Measurements from ENCODE around the gene ZNF175.
A peak's percentile ranks its signal among the peaks of the same experiment; 100 is the strongest.

ZNF175 gene
- total RNA-seq, result 1.3 to 21.6 (median 12.1) reads per million in 9 experiments

DNA sequence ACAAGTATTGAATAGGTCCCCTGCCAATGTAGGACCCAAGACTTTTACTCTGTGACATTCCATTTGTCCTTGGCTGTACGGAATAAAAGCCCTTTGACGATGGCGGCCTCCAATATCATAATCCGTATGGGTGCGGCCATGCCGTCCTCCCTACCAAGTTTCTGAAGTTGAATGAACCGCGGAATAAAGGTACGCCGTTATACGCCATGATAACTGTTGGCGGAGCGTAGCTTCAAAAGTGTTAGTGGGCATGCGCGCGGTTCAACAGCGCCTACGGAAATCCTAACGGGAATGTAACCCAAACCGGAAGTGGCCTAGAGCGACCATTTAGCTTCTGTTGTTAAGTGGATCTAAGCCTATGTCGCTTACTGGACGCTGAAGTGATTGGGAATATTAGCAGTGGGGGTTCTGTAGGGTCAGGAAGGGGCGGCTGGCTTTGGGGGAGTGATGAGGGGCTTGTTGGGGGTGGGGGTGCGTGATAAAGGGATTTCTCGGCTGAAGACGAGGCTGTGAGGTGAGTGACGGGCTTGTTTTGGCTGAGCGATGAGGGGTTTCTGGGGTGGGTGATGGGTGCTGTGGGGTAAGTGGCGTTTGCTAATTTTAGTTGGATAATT is at the start of gene ZNF175:
Gene ZNF175, plus strand, starts transcription at position 322 of the 614 bp plus-strand sequence. CDS start 2,047 bp downstream, outside the sequence.
- DNase-seq (peak; percentile 69 to 72 (median 69)), ATAC-seq (replicated peaks) (peak; percentile 97)
- H3K4me1 Mint-ChIP-seq (ENCODE audit: low read depth in 2 of 2), result peaks cover 22 to 33% of the 10 kb centered on the region in 2 donors
- no peaks in the 10 kb centered on the region for H3K9me3 Mint-ChIP-seq
- H3K27me3 Mint-ChIP-seq, result peaks cover 0 to 16% of the 10 kb centered on the region in 2 donors
- peak within 1 kb of the TSS; percentile 99 for H3K4me3 Mint-ChIP-seq
- peaks cover 6% of the 10 kb centered on the region for H3K36me3 Mint-ChIP-seq (ENCODE audit: insufficient read depth)
- H3K27ac Mint-ChIP-seq, result peak within 1 kb of the TSS; percentile 93 to 94

DNA sequence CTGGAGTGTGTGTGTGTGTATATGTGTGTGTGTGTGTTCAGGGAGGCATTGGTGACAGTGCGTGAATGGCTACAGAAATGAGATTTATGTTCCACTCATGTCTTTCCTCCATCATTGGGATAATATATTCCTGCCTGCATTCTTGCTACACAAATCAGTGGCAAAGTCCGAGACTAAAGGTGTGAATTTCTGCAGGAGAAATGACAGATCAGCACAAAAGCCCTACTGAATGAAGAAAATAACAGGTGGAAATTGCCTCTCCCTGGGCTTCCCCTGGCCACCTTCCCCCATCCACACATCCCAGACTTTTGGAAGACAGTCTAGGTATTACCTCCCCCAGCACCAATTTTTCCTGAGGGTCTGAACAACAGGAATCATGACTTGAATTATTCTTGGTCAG is 49.7 kb upstream of the ZNF175 start:
- peaks cover 72 to 83% of the 10 kb centered on the region in 2 donors for H3K27me3 Mint-ChIP-seq
- no peaks in the 10 kb centered on the region for H3K9me3 Mint-ChIP-seq
- ATAC-seq (replicated peaks), result no peak
- H3K36me3 Mint-ChIP-seq (ENCODE audit: insufficient read depth), result peaks cover 3% of the 10 kb centered on the region
- no peaks in the 10 kb centered on the region for H3K4me1 Mint-ChIP-seq (ENCODE audit: low read depth in 2 of 2)
- DNase-seq, result no peak
- no peak overlapping the region for H3K27ac Mint-ChIP-seq
- H3K4me3 Mint-ChIP-seq, result no peak overlapping the region

DNA sequence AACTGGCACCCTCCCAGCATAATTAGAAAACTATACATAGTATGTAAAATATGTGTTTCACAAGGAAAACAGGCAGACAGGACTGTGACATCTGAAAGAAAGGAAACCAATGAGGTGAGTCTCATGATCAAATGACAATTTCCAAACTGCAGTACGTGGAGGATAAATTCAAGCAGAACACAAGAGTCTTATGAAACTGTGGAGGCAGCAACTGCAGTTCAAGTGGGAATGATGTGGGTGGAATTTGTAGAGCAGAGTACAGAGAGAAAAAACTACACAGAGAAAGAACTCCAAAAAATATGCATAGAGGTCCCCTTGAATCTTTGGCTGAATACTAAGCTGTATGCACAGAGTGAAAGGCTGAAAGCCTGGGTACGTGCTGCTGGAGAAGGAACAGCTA is 49.3 kb upstream of the ZNF175 start:
- DNase-seq (no peak), ATAC-seq (replicated peaks) (no peak)
- Mint-ChIP-seq H3K27ac (no peak overlapping the region), H3K9me3 (no peaks in the 10 kb centered on the region), H3K36me3 (ENCODE audit: insufficient read depth) (peaks cover 3% of the 10 kb centered on the region), H3K4me1 (ENCODE audit: low read depth in 2 of 2) (no peaks in the 10 kb centered on the region), H3K27me3 (peaks cover 72 to 83% of the 10 kb centered on the region in 2 donors), H3K4me3 (no peak overlapping the region)

DNA sequence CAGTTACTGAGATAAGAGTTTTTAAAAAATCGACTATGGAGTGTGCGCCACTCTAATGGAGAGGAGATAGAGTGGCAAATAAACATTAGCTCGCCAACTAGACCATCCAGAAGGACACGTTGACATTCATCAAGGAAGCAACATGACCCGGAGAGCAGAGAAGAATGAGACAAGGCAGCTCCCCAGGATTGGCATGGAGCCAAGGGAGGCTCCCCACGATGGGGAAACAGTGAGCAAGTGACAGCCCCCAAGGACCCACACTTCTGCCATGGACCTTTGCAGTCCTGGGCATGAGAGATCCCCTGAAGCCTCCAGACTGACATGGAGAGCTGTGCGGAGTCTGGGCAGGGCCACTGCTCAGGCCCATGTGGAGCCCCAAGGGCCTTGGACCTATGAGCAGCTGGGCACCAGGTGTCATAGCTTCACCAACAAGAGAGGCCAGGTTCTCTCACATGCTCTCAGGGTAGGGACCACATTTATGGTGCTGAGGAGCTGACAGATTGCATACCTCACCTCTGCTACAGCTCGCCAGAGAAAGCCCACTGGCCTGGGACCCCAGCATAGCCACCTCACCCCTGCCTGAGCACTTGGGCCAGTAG is 46.3 kb upstream of the ZNF175 start:
- no peak for ATAC-seq (replicated peaks)
- no peak for DNase-seq
- Mint-ChIP-seq H3K36me3 (ENCODE audit: insufficient read depth) (peaks cover 8% of the 10 kb centered on the region), H3K4me3 (no peak overlapping the region), H3K27me3 (peaks cover 77 to 81% of the 10 kb centered on the region in 2 donors), H3K27ac (no peak overlapping the region), H3K4me1 (ENCODE audit: low read depth in 2 of 2) (no peaks in the 10 kb centered on the region), H3K9me3 (no peaks in the 10 kb centered on the region)

DNA sequence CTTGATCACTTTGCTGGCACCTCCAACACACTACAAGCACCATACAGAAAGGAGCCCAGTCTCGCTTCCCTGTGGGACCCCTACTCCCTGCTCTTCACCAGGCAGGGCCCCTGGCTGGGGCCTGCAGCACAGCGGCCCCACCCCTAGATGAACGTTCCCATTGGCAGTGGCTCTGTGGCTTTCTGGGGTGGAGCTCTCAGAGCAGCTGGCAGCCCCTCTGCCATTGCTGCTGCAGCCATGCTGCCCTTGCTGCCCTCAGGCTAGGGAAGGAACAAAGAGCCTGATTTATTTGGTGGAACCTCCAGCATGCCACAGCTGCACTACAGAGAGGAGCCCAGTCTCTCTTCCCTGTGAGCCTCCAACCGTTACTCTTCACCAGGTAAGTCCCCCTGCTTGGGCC is 45.4 kb upstream of the ZNF175 start:
- Mint-ChIP-seq H3K9me3 (no peaks in the 10 kb centered on the region), H3K4me1 (ENCODE audit: low read depth in 2 of 2) (no peaks in the 10 kb centered on the region), H3K4me3 (no peak overlapping the region), H3K27ac (no peak overlapping the region), H3K27me3 (peaks cover 85% of the 10 kb centered on the region in 2 donors), H3K36me3 (ENCODE audit: insufficient read depth) (peaks cover 8% of the 10 kb centered on the region)
- ATAC-seq (replicated peaks), result no peak
- no peak for DNase-seq

DNA sequence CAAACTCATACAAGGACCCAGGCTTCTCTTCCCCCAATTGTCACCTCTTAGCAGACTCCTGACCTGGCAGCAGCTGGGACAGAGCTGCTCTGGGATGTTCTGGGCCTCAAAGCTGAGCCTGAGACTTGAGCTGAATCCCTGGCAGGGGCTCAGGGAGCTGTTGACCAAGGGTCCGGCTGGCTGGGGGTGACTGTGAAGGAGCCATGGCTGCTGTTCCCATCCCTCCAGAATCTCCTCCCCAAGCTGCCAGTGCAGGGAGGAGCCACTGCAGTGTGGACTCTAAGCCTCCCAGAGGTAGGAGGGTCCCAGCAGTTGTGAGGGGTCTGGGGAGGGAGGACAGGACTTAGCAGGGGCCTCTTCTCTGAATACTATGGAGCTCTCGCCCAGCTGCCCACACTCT is 41.8 kb upstream of the ZNF175 start:
- Mint-ChIP-seq H3K27me3 (peaks cover 68 to 85% of the 10 kb centered on the region in 2 donors), H3K9me3 (no peaks in the 10 kb centered on the region), H3K4me1 (ENCODE audit: low read depth in 2 of 2) (peaks cover 0 to 2% of the 10 kb centered on the region in 2 donors), H3K4me3 (no peak overlapping the region), H3K27ac (no peak overlapping the region), H3K36me3 (ENCODE audit: insufficient read depth) (peaks cover 5% of the 10 kb centered on the region)
- ATAC-seq (replicated peaks), result no peak
- no peak for DNase-seq

DNA sequence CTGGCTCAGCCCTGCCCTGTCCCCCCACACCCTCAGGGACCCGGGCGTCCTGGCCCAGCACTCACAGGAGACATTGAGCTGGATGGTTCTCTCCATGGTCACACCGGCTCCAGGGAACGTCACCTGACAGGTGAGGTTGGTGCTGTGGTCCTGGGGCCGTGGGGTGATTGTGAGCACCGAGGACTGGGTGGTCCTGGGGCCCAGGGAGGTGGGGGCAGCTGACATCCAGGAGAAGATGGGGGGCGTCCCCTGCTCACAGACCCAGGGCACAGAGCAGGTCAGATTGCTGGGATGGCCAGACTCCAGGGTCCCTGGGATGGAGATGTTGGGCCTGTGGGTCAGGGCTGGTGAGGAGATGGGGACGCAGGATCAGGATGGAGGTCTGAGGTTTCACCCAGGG is 40.5 kb upstream of the ZNF175 start:
- Mint-ChIP-seq H3K27me3 (peaks cover 70 to 83% of the 10 kb centered on the region in 2 donors), H3K4me3 (no peak overlapping the region), H3K27ac (no peak overlapping the region), H3K4me1 (ENCODE audit: low read depth in 2 of 2) (peaks cover 0 to 2% of the 10 kb centered on the region in 2 donors), H3K36me3 (ENCODE audit: insufficient read depth) (peaks cover 5% of the 10 kb centered on the region), H3K9me3 (no peaks in the 10 kb centered on the region)
- no peak for DNase-seq
- ATAC-seq (replicated peaks), result no peak

DNA sequence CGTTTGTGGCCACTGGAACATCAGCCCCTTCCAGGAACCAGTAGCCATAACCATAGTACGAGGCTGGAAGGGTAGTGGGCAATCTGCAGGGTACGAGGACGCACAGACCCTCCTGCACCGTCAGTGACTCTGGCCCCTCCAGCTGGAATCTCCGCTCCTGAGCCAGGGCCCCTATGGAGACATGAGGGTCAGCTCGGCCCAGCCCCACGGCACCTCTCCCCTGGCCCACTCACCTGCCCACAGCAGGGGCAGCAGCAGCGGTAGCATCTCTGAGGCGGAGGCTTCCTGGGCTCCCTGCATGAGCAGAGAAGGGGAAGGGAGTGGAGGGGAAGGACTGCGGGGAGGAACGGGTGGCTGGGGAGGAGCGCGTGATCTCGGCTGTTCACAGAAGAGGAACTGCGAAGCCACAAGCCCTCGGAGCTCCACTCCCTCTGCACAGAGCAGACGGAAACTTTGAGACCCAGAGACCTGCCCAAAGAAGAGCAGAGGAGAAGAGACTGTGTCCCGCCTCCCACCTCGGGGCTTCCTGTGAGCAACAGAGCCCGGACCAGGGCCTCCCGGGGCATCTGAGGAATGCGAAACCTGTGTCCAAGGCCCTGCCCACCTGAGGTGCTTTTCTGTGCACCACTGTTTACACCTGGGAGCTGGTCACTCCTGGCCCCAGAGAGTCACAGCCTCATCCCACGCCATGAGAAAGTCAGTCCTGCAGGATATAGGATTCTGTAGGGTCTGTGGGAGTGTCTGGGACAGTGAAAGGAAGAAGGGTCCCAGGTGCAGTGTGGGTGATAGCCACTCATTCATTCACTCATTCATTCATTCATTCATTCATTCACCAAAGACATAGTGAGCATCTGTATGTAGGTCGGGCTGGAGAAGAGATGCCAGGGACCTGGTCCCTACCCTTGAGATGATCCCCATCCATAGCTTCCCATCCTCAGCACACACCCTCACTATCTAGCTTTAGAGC is 39.5 kb upstream of the ZNF175 start, which contains the start of gene SIGLEC6:
Gene SIGLEC6, minus strand, starts transcription at position 322 of the 967 bp plus-strand sequence. Its CDS starts 22 bp downstream, at position 300.
- Mint-ChIP-seq H3K4me3 (no peak within 1 kb of the TSS), H3K4me1 (ENCODE audit: low read depth in 2 of 2) (peaks cover 0 to 2% of the 10 kb centered on the region in 2 donors), H3K27ac (no peak within 1 kb of the TSS), H3K9me3 (no peaks in the 10 kb centered on the region), H3K36me3 (ENCODE audit: insufficient read depth) (peaks cover 5% of the 10 kb centered on the region), H3K27me3 (peaks cover 70 to 82% of the 10 kb centered on the region in 2 donors)
- DNase-seq, result no peak
- ATAC-seq (replicated peaks), result peak; percentile 62

DNA sequence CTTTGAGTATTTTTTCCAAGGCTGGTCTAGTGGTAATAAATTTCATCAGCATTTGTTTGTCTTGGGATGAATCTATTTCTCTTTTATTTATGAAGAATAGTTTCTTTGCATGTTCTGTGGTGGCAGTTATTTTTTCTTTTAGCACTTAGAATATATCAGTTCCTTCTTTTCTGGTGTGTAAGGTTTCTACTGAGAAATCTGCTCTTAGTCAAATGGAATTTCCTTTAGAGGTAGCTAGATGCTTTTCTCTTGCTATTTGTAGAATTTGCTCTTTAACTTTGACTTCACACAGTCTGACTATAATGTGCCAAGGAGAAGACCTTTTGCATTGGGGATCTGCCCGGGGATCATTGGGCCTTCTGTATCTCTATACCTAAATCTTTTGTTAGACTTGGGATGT is 35.5 kb upstream of the ZNF175 start:
- Mint-ChIP-seq H3K27ac (no peak overlapping the region), H3K27me3 (peaks cover 69 to 85% of the 10 kb centered on the region in 2 donors), H3K4me1 (ENCODE audit: low read depth in 2 of 2) (peaks cover 0 to 2% of the 10 kb centered on the region in 2 donors), H3K36me3 (ENCODE audit: insufficient read depth) (no peaks in the 10 kb centered on the region), H3K4me3 (no peak overlapping the region), H3K9me3 (no peaks in the 10 kb centered on the region)
- ATAC-seq (replicated peaks) (no peak), DNase-seq (no peak)

DNA sequence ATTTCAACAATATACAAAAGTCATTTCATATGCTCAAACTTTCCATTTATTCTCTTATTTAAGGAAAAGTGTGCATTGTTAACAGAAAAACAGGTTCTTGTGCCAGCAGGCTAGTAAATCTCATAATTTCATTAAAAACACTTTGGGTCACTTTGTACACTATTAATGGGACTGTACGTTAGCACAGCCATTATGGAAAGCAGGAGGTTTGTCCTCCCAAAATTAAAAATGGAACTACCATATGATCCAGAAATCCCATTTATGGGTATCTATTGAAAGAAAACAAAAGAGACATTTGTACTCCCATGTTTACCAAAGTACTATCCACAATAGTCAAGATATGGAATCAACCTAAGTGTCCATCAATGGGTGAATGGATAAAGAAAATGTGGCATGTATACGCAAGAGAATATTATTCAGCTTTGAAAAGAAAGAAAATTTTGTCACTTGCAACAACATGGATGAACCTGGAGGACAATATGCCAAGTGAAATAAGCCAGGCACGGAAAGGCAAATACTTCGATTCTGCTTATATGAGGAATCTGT is 31.2 kb upstream of the ZNF175 start:
- H3K36me3 Mint-ChIP-seq (ENCODE audit: insufficient read depth), result no peaks in the 10 kb centered on the region
- no peak overlapping the region for H3K4me3 Mint-ChIP-seq
- DNase-seq (no peak), ATAC-seq (replicated peaks) (no peak)
- H3K27me3 Mint-ChIP-seq, result peaks cover 77 to 89% of the 10 kb centered on the region in 2 donors
- no peaks in the 10 kb centered on the region for H3K4me1 Mint-ChIP-seq (ENCODE audit: low read depth in 2 of 2)
- H3K27ac Mint-ChIP-seq, result no peak overlapping the region
- H3K9me3 Mint-ChIP-seq, result no peaks in the 10 kb centered on the region

DNA sequence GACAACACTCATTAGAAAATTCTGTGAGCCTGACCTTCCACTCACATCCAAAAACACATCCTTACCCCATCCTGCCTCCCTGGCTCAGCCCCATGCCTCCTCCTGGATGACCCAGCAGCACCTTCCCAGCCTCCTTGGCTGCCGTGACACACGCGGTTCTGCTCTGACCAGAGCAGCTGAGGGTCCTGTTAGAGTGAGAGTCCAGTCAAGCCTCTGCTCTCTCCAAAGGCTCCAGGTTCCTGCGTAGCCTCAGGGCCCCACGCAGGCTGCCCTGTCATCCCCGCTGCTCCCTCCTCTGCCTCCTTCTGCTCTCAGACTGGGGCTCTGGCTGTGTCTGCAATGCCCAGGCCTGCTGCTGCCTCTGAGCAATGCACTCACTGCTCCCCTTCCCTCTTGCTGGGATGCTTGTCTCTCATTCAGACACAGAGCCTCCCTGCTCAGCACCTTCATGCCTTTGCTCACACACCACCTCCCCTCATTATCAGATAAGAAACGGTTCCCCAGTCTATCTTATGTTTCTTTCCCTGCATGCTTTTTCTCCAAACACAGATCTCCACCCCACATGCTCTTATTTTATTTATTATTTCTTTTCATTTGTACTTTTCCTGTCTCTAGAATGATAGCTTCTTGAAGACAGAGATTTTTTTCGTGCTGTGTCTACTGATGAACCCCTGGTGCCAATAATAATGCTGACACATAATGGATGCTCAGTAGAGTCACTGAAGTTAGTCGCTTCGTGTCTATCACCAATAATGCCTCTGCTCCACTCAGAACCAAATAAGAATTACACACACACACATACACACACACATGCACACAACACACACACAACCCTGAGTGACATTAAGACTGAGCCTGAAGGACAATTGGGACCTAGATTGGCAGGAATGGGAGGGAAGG is 29.4 kb upstream of the ZNF175 start:
- no peak overlapping the region for H3K4me3 Mint-ChIP-seq
- H3K36me3 Mint-ChIP-seq (ENCODE audit: insufficient read depth), result no peaks in the 10 kb centered on the region
- DNase-seq (no peak), ATAC-seq (replicated peaks) (no peak)
- H3K4me1 Mint-ChIP-seq (ENCODE audit: low read depth in 2 of 2), result no peaks in the 10 kb centered on the region
- H3K27me3 Mint-ChIP-seq, result peaks cover 70 to 91% of the 10 kb centered on the region in 2 donors
- H3K27ac Mint-ChIP-seq, result no peak overlapping the region
- no peaks in the 10 kb centered on the region for H3K9me3 Mint-ChIP-seq

DNA sequence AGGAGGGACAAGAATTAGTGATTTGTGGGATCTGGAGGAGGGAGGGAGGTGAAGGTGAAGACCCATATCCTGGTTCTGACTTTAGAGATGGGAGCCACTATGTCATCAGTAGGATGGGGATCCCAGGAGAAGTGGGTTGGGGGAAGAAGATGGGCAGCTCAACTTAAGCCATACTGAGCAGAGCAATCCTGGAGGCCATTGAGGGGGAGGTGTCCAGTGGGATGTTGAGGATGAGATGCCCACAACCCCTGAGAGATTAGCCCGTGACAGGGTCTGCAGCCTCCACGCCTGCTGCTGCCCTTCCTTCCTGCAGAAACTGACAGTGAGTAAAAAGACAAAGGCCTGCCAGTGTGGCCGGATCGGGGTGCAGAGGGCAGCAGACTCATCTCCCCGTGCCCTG is 28.4 kb upstream of the ZNF175 start:
- Mint-ChIP-seq H3K27ac (no peak overlapping the region), H3K4me1 (ENCODE audit: low read depth in 2 of 2) (no peaks in the 10 kb centered on the region), H3K9me3 (no peaks in the 10 kb centered on the region), H3K27me3 (peaks cover 61 to 91% of the 10 kb centered on the region in 2 donors), H3K4me3 (no peak overlapping the region), H3K36me3 (ENCODE audit: insufficient read depth) (no peaks in the 10 kb centered on the region)
- DNase-seq (no peak), ATAC-seq (replicated peaks) (no peak)

Measured in effector memory CD8-positive, alpha-beta T cell (primary cell).